ENCODE results near the gene PCDHGA7.

DNA sequence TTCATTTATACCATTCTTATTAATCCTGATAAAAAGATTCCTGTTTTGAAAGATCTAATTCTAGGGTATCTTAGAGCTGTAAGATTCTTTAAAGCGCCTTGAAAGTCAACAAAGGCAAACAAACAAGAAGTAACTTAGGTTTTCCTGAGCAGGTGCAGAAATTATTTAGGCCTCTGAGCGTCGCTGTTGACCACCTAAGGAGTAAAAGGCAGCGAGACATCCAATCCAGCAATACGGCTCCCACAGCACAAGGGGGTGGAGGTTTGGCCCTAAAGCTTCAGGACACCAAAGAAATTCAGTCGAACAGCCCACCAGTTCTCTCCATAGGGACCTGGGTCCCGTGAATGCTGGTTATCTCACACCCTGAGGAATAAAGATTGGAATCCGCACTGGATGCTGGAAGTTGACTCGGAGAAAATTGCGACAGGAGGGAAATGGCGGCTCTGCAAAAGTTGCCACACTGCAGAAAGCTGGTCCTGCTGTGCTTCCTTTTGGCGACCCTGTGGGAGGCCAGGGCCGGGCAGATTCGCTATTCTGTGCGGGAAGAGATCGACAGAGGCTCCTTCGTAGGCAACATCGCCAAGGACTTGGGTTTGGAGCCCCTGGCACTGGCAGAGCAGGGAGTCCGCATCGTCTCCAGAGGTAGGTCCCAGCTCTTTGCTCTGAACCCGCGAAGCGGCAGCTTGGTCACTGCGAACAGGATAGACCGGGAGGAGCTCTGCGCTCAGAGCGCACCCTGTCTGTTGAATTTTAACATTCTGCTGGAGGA is 43.8 kb upstream of the PCDHGA7 start, which contains the start of gene PCDHGA2:
- TF ChIP-seq, protein P1, sequence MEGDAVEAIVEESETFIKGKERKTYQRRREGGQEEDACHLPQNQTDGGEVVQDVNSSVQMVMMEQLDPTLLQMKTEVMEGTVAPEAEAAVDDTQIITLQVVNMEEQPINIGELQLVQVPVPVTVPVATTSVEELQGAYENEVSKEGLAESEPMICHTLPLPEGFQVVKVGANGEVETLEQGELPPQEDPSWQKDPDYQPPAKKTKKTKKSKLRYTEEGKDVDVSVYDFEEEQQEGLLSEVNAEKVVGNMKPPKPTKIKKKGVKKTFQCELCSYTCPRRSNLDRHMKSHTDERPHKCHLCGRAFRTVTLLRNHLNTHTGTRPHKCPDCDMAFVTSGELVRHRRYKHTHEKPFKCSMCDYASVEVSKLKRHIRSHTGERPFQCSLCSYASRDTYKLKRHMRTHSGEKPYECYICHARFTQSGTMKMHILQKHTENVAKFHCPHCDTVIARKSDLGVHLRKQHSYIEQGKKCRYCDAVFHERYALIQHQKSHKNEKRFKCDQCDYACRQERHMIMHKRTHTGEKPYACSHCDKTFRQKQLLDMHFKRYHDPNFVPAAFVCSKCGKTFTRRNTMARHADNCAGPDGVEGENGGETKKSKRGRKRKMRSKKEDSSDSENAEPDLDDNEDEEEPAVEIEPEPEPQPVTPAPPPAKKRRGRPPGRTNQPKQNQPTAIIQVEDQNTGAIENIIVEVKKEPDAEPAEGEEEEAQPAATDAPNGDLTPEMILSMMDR (IDR thresholded peaks at IDR 0.05): peak in 2 of 4 donors; percentile 23 to 24
- TF ChIP-seq POLR2A (IDR thresholded peaks at IDR 0.05): no peak

All from right lobe of liver (tissue), 4 donors.